RPMI8226 (cell line): Measurements from ENCODE around the gene NUDT14.

ENCODE experiments used
- DNase-seq: peaks from one replicate; pipeline ENCODE4 v3.0.0-alpha.2; 2015

The NUDT14 gene

GRCh38 chr14:105196265-105196960, 15.3 kb upstream of the NUDT14 start:
- no peak for DNase-seq

- no peak for DNase-seq
Observed at GRCh38 chr14:105195522-105196264, 14.6 kb upstream of the NUDT14 start.

- DNase-seq: no peak
Observed at GRCh38 chr14:105195051-105195450, 13.9 kb upstream of the NUDT14 start.

- DNase-seq: peak; percentile 82
Observed at GRCh38 chr14:105193916-105194782, 13.0 kb upstream of the NUDT14 start.

GRCh38 chr14:105192866-105193731, 12.0 kb upstream of the NUDT14 start:
- DNase-seq: no peak

GRCh38 chr14:105187935-105188524, 6.9 kb upstream of the NUDT14 start:
- peak; percentile 70 for DNase-seq

- DNase-seq: no peak
Observed at GRCh38 chr14:105187116-105187515, 6.0 kb upstream of the NUDT14 start.

- no peak for DNase-seq
Observed at GRCh38 chr14:105185973-105186372, 4.9 kb upstream of the NUDT14 start.

GRCh38 chr14:105185001-105185400, 3.9 kb upstream of the NUDT14 start:
- no peak for DNase-seq

GRCh38 chr14:105184461-105184860, 3.3 kb upstream of the NUDT14 start:
- no peak for DNase-seq

- DNase-seq: no peak
Observed at GRCh38 chr14:105182296-105183020, 1.3 kb upstream of the NUDT14 start.

GRCh38 chr14:105181549-105182295, 610 bp upstream of the NUDT14 start:
- DNase-seq: no peak

GRCh38 chr14:105179191-105179590, 1.9 kb downstream of the NUDT14 start:
- DNase-seq: peak; percentile 31

GRCh38 chr14:105178868-105179140, 2.3 kb downstream of the NUDT14 start:
- DNase-seq: no peak

- no peak for DNase-seq
Observed at GRCh38 chr14:105178069-105178867, 2.8 kb downstream of the NUDT14 start.

GRCh38 chr14:105177082-105177481, 4.0 kb downstream of the NUDT14 start:
- no peak for DNase-seq

GRCh38 chr14:105176513-105176912, 4.6 kb downstream of the NUDT14 start:
- DNase-seq: no peak

GRCh38 chr14:105173901-105174894, 6.9 kb downstream of the NUDT14 start:
- DNase-seq: no peak

- DNase-seq: no peak
Observed at GRCh38 chr14:105173145-105173544, 8.0 kb downstream of the NUDT14 start.
